ENCODE data around the gene VAV2.

The VAV2 gene

DNA sequence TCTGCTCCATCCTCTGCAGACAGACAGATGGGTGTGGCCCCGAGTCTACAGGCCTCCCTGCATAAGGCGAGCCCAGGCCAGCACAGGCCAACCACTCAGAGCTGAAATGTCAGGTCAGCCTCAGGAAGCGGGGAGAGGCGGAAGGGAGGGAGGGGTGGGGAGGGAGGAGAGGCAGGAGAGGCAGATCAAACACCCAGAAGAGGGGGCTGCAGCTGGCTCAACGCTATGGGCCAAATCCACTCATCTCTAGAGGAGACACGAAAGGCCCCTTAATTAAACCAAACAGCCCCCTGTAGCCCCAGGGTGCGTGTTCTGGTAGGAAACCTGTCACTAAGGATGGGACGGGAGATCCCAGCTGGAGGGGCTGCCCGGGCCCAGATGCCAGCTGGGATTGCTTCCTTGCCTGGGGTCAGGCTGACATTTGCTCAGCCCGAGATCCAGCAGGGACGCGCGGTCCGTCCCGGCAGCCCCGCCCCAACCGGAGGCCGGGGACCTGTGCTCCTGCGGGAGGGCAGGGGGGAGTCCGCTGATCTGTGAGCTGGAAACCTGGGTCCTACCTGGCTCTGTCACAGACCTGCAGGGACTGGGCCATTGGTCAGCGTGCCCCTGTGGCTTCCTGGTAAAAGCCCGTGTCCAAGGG, 156.7 kb downstream of the VAV2 start:
- DNase-seq (ENCODE audit: low read depth) = no peak

DNA sequence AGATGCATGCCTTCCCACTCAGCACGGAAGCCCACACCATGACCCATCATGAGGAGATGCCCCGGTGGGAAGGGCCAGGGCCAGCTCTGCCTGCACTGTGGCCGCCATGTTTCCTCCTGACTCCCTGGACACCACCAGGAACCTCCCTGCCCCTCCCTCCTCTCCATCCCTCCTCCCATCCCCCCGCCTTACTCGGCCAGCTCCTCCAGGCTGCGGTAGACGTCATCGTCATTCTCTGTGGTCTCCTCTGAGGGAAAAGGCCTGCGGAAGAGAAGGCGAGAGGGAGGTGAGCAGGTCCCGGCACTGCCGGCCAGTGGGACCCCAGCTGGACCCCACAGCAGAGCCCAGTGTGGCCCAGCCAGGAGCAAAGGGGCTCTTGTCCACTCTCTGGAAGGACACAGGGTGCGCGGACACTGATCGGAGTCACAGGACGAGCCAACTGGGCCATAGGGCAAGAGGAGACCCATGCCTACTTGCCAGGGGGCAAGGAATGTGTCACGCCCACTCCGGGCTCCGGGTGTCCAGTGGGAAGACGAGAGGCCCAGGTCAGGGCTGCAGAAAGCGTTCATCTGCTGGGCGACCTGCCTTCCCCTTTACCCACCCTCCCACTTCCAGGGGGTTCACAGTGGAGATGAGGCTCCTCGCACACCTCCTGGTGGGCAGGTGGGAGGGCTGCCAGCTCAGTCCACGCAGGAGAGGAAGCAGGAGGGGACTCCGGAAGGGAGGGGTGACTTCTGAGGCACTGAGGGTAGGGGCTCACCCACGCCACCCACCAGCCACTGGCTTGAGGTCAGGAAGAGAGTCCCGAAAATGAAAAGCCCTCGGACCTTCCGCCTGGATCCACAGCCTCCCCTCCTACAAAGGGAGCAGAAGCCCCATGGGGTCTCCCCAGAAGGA, 157.8 kb downstream of the VAV2 start:
- DNase-seq (ENCODE audit: low read depth) = no peak

DNA sequence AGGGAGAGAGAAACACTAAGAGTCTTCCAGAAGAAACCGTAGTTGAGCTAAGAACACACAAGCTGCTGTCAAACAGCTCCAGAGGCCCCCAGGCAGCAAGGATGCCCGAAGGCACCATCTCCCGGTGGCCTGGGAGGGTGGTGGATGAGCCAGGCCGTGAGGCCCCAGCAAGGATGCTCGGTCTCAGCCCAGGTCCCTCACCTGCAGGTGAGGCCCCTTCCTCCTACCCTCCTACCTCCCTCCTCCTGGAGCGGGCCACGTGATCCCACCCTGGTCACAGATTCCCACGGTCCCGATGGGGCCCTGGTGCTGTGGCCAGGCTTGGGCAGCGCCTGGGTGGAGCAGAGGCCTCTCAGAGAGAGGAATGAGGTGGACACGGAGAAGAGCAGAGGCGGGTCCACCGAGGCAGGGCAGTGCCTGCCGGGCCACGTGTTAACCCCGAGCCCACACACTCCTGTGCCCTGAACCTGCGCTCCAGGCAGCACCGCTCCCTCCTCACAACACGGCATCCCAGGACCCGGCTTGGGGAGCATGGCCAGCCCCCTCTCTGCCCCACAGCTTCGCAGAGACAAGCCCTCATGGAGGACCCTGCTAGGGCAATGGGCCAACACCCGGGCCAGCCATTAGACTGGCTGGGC, 158.6 kb downstream of the VAV2 start:
- no peak for DNase-seq (ENCODE audit: low read depth)

GRCh38 chr9:133832877-133833276, 159.2 kb downstream of the VAV2 start:
- DNase-seq (ENCODE audit: low read depth) = no peak

GRCh38 chr9:133830711-133831110, 161.4 kb downstream of the VAV2 start:
- DNase-seq (ENCODE audit: low read depth) = no peak

DNA sequence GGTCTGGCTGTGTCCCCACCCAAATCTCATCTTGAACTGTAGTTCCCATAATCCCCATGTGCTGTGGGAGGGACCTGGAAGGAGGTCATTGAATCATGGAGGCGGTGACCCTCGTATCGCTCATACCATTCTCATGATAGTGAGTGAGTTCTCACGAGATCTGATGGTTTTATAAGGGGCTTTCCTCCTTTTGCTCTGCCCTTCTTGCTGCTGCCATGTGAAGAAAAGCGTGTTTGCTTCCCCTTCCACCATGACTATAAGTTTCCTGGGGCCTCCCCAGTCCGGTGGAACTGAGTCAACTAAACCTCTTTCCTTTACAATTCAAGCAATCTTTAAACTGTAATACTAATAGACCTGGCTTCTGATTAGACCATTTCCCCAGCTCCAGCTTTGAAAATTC, 161.8 kb downstream of the VAV2 start:
- DNase-seq (ENCODE audit: low read depth) = no peak

- no peak for DNase-seq (ENCODE audit: low read depth)
Measured at GRCh38 chr9:133828338-133828997, 163.7 kb downstream of the VAV2 start.

- no peak for DNase-seq (ENCODE audit: low read depth)
Measured at GRCh38 chr9:133826289-133827085, 165.6 kb downstream of the VAV2 start.

GRCh38 chr9:133825555-133826218, 166.4 kb downstream of the VAV2 start:
- no peak for DNase-seq (ENCODE audit: low read depth)

DNA sequence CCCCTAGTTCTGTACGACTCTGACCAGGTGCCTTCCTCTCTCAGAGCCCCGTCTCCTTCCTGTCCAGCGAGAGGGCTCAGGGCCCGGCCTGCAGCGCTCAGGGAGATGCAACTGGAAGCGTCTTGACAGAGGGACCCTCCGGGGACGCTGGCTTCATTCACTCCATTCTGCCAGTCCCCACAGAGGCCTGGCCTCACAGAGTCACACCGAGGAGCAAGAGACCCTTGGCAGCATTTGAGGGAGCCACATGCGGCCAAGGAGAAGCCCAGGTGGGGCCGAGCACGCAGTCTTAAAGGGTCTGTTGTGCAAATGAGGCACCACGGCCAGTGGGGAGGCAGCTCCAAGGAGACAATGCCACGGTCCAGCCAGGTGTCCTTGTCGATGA, 167.3 kb downstream of the VAV2 start:
- no peak for DNase-seq (ENCODE audit: low read depth)

GRCh38 chr9:133824106-133824801, 167.9 kb downstream of the VAV2 start:
- no peak for DNase-seq (ENCODE audit: low read depth)

DNA sequence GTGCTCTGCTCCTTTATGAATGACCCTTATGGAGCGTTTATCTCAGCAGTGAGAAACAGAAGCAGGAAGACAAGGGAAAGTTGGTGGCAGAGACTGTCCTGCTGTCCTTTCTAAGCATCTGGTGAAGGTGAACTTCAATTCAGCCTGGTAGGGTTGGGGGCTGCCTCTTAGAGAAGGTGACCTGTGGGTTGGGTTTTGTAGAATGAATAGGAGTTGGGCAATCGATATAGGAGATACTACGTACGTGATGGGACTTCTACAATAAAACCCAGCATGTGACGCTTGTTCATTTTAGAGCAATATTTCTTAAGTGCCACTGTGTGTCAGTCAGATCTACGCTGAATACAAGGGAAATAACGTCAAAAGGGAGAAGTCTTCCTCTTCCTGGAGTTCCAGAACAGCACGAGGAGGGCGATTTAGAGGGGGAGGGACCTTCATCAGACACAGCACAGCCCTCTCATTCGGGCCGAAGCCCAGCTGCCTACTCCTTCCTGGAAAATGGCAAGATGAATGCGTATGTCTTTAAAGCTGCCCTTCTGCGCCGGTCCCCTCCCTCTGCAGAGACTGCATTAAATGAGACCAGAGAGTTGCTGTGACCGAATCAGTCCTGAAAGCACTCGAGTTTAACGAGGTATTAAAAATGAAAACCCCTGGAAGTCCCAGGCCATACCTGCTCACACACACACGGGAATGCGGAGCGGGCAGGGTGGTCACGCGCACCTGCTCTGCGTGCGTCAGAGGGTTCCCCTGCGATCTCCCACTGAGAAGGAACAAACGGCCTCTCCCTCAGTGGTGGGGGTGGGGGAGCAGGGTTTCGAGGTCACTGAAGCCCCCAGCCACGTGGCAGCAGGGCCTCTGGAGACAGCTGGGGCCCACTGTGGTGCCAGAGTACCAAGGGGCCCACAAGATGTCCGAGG, 168.7 kb downstream of the VAV2 start:
- DNase-seq (ENCODE audit: low read depth) = no peak

DNA sequence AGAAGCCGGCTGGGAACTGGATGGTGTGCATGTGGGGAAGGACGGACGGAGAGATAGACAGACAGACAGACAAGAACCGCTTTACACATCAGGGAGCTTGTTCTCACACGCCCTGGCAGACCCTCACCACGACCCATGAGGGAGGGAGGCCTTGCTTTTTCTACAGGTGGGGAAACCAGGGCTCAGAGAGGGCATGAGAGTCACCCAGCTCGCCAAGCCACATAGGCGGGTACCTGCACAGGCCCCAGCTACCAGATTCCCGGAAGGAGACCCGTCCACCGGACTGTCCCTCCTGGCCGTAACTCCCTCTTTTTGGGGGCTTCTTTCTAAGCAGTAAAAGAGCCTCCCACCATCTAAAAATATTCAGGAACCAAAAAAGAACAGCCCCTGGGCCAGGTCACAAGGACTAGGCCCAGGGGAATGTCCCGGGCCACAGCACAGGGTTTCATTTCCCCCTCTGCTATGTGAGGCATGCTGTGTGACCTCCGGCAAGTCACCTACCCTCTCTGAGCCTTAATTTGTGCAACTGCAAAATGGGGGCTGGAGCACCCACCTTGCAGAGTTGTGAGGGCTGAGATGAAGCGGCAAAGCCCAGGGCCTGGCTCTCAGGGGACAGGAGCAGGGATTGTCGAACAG, 169.6 kb downstream of the VAV2 start:
- no peak for DNase-seq (ENCODE audit: low read depth)

GRCh38 chr9:133821601-133822429, 170.3 kb downstream of the VAV2 start:
- DNase-seq (ENCODE audit: low read depth) = no peak

GRCh38 chr9:133819923-133820322, 172.2 kb downstream of the VAV2 start:
- no peak for DNase-seq (ENCODE audit: low read depth)

GRCh38 chr9:133818444-133818843, 173.7 kb downstream of the VAV2 start:
- DNase-seq (ENCODE audit: low read depth) = no peak

- DNase-seq (ENCODE audit: low read depth) = no peak
Measured at GRCh38 chr9:133815781-133816180, 176.3 kb downstream of the VAV2 start.

DNA sequence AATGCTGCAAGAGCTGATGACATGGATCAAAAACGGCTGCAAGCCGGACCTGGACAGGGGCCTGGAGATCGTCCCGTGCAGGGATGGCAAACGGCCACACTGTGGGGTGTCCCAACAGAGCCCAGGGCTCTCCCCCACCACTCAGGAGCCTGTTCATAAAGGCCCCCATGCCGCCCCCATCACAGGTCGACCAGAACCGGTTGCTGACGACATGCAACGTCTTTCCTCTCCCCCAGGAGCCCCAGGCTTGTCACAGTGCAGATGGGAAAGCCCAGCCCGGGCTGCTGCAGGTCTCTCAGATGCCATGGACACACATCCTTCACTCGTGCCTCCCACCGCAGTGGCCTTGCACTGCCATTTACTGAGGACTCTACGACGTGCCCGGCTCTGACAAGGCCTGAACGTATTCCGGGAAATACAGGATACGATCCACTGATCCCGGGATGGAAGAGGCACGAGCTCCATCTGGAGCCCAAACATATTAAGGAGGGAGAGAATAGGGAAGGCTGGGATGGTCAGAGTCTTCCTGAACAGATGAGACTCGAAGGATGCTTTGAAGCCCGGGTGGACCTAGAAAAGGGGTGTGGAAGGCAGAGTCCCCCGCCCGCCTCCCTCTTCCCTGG, 177.4 kb downstream of the VAV2 start:
- DNase-seq (ENCODE audit: low read depth) = no peak

Data from CMK (cell line).